Left ventricle myocardium inferior (tissue), 1 donor: Measurements from ENCODE around the gene ECSIT. TPM values are rescaled to one million over a fixed set of nuclear protein-coding genes. Genes with fewer than 3 reads are reported as not detected.
A peak's percentile ranks its signal among the peaks of the same experiment; 100 is the strongest.

Experiments used
- DNase-seq: peaks from one replicate; pipeline ENCODE4 v3.0.0-alpha.2; 2020
- H3K27ac ChIP-seq: fragments of 200-600 bp; replicated peaks from 2 replicates; pipeline ENCODE4 v1.8.0; 2021
- H3K27me3 ChIP-seq: fragments of 200-600 bp; 2 replicates; pipeline ENCODE4 v1.8.0; 2021; ENCODE audit warnings: low read depth
- H3K36me3 ChIP-seq: fragments of 200-600 bp; 2 replicates; pipeline ENCODE4 v1.8.0; 2021
- H3K4me1 ChIP-seq: fragments of 200-600 bp; 2 replicates; pipeline ENCODE4 v1.8.0; 2021
- H3K4me3 ChIP-seq: fragments of 200-600 bp; 2 replicates; pipeline ENCODE4 v1.8.0; 2021; ENCODE audit warnings: mild to moderate bottlenecking, moderate library complexity
- H3K9me3 ChIP-seq: fragments of 200-600 bp; replicated peaks from 2 replicates; pipeline ENCODE4 v1.8.0; 2021
- CTCF ChIP-seq: fragments of 200-600 bp; IDR thresholded peaks from 2 replicates; pipeline ENCODE4 v1.8.0; 2021; ENCODE audit warnings: antibody characterized with exemption, mild to moderate bottlenecking, borderline replicate concordance
- intact Hi-C: fragments of 100-400 bp; cut with micrococcal nuclease; formaldehyde crosslinking; loops from one replicate; pipeline ENCODE4 v1.11.0; 2022
- total RNA-seq: library from RNA; stranded (reverse); fragmentation: NEBNext Ultra II Directional; extraction: Animal tissue kit (Norgen Biotek cat#: 25700); gene quantifications from one replicate; pipeline ENCODE4 v1.2.1, GENCODE V29; 2021
- donor health status: DM: no; HTN: yes; CAD: no; lungs with severe emphysema.

ECSIT gene
- total RNA-seq, 1 donor from 2014 or later = 167 TPM

GRCh38 chr19:11558881-11559828, 30.2 kb upstream of the ECSIT start, which contains the start of gene ELOF1:
TSS of gene ELOF1 (minus strand) at chr19:11559230. CDS start at chr19:11554347, 4,883 bp downstream.
- TF ChIP-seq CTCF = peak; percentile 30
- intact Hi-C loops = no loop called here
- DNase-seq = peak; percentile 97
- H3K9me3 ChIP-seq = no peaks in the 10 kb centered on the region
- no peaks in the 10 kb centered on the region for H3K27me3 ChIP-seq
- H3K36me3 ChIP-seq = peaks cover 5% of the 10 kb centered on the region
- H3K4me1 ChIP-seq = peaks cover 57% of the 10 kb centered on the region
- H3K4me3 ChIP-seq = peak within 1 kb of the TSS; percentile 99
- H3K27ac ChIP-seq = peak within 1 kb of the TSS; percentile 87

GRCh38 chr19:11556634-11557420, 27.9 kb upstream of the ECSIT start:
- TF ChIP-seq CTCF = no peak
- DNase-seq = no peak
- Histone ChIP-seq H3K9me3 (no peaks in the 10 kb centered on the region), H3K4me3 (no peak overlapping the region), H3K4me1 (peaks cover 57% of the 10 kb centered on the region), H3K27me3 (no peaks in the 10 kb centered on the region), H3K36me3 (peaks cover 26% of the 10 kb centered on the region), H3K27ac (no peak overlapping the region)
- intact Hi-C loops = no loop called here

- Histone ChIP-seq H3K36me3 (peaks cover 26% of the 10 kb centered on the region), H3K4me3 (no peak overlapping the region), H3K27ac (no peak overlapping the region), H3K27me3 (no peaks in the 10 kb centered on the region), H3K4me1 (peaks cover 50% of the 10 kb centered on the region), H3K9me3 (no peaks in the 10 kb centered on the region)
- TF ChIP-seq CTCF = no peak
- intact Hi-C loops = no loop called here
- no peak for DNase-seq
These were observed 26.3 kb upstream of the ECSIT start for GRCh38 chr19:11555246-11555645.

GRCh38 chr19:11554160-11554559, 25.2 kb upstream of the ECSIT start:
- no peak for TF ChIP-seq CTCF
- H3K36me3 ChIP-seq = peaks cover 26% of the 10 kb centered on the region
- H3K4me3 ChIP-seq = no peak overlapping the region
- intact Hi-C loops = no loop called here
- H3K27ac ChIP-seq = no peak overlapping the region
- H3K27me3 ChIP-seq = no peaks in the 10 kb centered on the region
- H3K9me3 ChIP-seq = no peaks in the 10 kb centered on the region
- peaks cover 40% of the 10 kb centered on the region for H3K4me1 ChIP-seq
- DNase-seq = no peak

- DNase-seq = no peak
- TF ChIP-seq CTCF = no peak
- intact Hi-C loops = no loop called here
- Histone ChIP-seq H3K27me3 (no peaks in the 10 kb centered on the region), H3K4me3 (no peak overlapping the region), H3K27ac (no peak overlapping the region), H3K36me3 (peaks cover 26% of the 10 kb centered on the region), H3K4me1 (peaks cover 28% of the 10 kb centered on the region), H3K9me3 (no peaks in the 10 kb centered on the region)
These were observed 23.9 kb upstream of the ECSIT start for GRCh38 chr19:11552666-11553372.
